ENCODE measurements around the gene POLR2A.
"Not testable (repeated sequence)": the region's sequence is repeated elsewhere in the genome, so short reads cannot be mapped to it uniquely, and the experiment has no call there.

The POLR2A gene

DNA sequence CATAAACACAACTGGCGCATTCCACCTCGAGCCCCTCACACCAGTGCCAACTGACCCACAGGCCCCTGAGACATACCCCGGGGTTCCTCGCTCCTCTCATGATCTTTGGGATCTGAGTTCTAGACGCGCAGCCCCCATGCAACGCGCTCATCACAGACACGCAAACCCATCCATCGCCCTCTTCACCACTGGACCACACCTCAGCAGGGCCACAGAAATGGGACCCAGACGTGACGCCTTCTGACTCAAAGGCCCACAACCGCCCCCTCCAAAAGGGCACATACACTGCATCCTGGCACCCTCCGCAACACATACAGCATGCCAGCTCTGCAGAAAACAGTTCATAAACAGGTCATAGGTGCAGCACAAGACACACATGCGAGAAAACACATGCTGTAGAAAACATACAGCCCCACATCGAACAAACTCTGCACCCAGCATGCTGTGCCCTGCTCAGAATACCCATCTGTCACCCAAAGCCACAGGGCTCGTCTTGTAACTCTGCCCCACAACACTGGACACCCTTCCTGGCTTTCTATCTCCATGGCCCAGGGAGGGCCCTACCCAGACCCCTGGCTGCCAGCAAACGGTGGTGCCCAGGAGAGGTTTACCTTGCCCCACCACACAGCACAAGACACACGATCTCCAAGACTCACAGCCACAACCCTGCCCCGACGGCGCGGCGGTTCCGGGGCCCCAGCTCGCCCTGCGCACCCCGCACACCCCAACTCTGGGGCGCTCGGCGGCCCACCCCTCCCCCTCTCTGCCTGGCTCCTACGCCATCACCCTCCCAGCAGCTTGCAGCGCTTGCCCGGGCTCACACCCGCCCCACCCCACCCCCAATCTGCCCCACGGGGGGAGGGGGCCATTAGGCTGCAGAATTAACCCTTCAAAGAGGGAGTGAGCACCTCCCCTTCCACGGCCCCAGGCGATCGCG lies 5.6 kb upstream of the POLR2A start:
- peak; percentile 62 for DNase-seq (ENCODE audit: low spot score)

DNA sequence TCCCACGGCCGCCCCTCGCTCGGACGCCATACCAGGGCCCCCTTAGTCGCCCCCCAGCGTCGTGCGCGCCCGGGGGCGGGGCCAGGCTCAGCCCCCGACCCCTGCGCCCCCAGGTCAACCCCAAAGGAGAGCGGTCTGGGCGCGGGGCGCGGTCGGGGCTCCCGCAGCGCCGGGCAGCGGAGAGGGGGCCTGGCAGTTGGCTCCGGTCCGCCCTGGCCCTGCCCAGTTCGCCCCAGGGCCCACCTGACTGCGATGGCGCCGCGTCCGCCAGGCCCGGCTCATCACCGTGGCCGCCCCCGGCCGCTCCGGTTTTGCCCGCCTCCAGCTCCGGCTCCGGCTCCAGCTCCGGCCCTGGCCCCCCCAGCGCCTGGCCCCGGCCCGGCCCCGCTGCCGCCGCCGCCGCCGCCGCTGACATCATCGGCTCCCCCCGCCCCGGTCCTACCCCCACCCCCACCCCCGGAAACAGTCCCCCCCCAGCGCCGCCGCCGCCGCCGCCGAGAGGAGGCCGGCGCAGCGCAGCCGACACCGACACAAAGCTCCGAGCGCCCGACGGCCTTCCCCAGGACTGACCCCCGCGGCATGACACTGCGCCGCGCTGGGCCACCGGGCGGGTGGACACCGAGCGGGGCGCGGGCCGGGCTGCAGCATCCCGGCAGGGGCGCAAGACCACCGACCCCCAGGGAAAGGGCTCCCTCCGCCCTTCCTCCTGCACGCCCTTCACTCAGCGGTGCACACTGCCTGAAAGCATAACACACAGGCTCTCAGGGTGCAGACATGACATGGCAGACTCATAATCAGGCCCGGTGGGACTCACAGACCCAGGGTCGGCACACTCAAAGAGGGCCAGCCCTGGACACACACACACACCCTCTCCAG lies 4.7 kb upstream of the POLR2A start, which contains the start of gene ZBTB4:
Gene ZBTB4 (minus strand): TSS at position 419 of the 876 bp plus-strand sequence. CDS start 12,830 bp downstream, outside the sequence.
- DNase-seq (ENCODE audit: low spot score) = peak; percentile 55

DNA sequence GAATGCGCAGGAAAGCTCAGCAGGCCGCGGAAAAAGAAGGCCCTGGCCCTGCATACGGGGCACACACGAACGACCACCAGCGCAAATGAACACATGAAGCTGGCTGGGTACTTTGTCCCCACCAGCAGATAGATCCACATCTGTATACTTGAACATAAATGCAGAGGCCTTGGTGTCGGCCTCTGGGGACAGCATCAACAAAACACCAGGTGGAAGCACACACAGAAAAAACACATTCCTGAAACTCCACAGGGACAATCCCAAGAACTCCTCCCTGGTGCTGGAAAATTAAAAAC lies 4.1 kb upstream of the POLR2A start:
- DNase-seq (ENCODE audit: low spot score) = no peak

DNA sequence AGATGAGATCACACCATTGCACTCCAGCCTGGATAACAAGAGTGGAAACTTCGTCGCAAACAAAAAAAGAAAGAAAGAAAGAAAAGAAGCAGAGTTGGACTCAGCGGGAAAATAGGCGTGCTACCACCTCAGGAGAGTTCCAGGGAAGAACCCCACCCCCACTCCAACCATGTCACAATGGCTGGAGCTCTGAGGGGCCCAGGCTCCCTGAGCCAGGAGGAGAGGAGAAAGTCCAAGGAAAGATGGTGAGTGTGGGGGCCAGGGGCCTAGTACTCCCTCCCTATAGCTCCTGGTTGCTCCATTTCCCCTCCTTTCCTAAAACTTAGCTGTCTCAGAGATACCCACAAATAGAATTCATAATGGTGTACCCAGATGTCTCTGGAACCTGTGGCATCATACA lies 2.9 kb upstream of the POLR2A start, which contains the start of gene SLC35G6:
Gene SLC35G6 (plus strand): TSS at position 172 of the 400 bp plus-strand sequence. CDS start 71 bp downstream, at position 243.
- not testable (repeated sequence) for DNase-seq (ENCODE audit: low spot score)

DNA sequence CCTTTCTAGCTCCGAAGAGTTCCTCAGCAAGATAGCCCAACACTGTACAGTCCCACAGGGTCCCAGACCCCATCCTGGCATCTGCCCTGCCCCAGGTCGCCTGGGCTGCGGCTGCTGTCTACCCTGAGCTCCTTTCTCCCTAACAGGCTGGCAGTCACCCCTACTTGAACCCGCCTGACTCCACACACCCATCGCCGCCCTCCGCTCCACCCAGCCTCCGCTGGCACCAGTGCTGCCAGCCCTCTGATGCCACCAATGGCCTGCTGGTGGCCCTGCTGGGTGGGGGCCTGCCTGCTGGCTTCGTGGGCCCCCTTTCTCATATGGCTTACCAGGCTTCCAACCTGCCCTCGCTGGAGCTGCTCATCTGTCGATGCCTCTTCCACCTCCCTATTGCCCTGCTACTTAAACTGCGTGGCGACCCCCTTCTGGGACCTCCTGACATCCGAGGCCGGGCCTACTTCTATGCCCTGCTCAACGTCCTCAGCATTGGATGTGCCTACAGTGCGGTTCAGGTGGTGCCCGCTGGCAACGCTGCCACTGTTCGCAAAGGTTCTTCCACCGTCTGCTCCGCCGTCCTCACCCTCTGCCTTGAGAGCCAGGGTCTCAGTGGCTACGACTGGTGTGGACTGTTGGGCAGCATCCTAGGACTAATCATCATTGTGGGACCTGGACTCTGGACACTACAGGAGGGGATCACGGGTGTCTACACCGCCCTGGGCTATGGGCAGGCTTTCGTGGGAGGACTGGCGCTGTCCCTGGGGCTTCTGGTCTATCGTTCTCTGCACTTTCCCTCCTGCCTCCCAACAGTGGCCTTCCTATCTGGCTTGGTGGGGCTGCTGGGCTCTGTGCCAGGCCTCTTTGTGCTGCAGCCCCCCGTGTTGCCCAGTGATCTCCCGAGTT lies 2.1 kb upstream of the POLR2A start:
- DNase-seq (ENCODE audit: low spot score) = not testable (repeated sequence)

DNA sequence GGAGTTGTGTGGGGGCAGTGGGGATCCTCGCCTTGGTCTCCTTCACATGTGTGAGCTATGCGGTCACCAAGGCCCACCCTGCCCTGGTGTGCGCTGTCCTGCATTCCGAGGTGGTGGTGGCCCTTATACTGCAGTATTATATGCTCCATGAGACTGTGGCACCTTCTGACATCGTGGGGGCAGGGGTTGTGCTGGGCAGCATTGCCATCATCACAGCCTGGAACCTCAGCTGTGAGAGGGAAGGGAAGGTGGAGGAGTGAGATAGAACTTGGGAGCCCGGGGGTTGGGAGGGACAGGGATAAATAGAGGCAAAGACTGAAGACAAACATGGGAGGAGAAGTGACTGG lies 1.5 kb upstream of the POLR2A start:
- DNase-seq (ENCODE audit: low spot score) = not testable (repeated sequence)

DNA sequence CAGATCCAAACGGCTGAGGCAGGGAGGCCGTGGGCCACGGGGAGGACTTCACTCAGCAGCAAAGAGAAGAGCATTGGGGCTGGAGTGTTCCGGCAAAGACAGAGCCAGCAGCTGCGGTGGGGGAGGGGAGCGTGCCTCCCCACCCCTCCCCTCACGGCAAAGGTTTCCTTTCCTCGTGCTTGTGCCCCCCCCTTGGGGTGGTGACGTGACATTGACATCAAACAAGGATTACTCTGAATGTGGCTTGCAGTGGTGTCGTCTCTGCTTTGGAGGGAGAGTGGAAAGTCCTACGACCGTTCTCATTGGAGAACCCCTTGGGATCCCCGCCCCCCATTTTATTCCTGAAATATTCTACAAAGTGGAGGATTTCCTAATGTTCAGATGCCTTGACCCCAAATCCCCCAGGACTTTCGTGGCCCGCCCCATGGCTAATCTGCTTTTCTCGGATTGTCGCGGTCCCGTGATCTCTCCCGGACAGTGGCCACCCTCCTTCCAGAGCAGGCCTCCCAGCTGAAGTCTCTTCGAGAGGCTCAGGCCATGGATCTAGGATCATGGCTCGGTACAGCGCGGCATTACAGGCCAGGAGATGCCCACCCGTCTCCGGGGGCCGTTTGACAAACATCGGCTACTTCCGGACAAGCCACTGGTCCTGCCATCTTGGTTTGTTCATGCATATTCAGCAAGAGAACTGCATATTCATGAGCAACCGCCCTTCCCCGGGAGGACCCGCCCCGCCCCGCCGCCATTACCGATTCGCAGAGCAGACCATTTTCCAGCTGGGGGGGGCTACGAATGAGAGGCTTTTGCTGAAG lies 705 bp upstream of the POLR2A start:
- peak; percentile 92 for DNase-seq (ENCODE audit: low spot score)

DNA sequence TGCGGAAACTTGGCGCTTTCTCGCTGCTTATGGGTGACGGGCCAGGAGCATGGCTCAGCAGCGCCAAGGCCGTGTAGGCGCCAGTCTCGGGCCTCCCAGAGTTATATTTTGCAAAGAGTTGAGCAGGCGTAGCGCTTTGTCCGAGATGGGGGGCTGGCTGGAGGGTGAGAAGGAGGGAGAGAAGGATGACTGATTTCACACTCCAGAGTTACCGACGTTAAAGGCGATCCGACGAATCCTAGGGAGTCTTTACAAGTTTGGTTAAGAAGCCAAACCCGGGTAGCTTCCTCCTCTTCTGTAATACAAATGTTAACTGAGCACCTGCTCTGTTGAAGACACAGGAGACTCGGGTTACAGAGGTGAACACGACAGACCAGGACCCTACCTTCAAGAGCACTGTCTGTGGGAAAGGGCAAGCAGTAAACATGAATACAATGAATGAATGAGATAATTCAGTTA lies 782 bp downstream of the POLR2A start:
- DNase-seq (ENCODE audit: low spot score) = peak; percentile 17

DNA sequence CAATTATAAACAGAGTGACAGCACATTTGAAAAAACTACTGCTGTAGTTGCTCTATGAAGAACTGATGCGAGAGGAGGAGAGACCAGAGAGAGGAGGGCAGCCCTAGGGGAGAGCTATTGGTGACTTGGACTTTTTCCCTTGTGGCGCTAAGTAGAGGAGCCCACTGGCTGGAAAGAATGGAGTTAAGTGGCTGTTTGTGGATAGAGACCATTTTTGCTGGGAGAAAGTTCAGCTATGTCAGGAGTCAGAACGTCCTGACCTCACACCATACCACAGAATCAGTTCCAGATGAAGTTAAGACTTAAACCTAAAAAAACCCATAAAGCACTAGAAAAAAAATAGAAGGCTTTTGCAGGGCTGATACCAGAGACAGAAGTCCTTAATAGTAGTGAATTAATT lies 2.0 kb downstream of the POLR2A start:
- no peak for DNase-seq (ENCODE audit: low spot score)

DNA sequence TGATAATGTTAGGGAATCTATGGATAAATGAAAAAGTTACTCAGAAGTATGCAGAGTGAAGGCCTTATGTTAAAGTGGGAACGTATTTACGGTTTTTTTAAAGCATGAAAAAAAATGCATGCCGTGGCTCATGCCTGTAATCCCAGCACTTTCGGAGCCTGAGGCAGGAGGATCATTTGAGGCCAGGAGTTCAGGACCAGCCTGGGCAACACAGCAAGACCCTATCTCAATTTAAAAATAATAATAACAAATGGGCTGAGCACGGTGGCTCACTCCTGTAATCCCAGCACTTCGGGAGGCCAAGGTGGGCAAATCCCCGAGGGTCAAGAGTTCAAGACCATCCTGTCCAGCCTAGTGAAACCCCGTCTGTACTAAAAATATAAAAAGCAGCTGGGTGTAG lies 6.0 kb downstream of the POLR2A start:
- DNase-seq (ENCODE audit: low spot score) = no peak

DNA sequence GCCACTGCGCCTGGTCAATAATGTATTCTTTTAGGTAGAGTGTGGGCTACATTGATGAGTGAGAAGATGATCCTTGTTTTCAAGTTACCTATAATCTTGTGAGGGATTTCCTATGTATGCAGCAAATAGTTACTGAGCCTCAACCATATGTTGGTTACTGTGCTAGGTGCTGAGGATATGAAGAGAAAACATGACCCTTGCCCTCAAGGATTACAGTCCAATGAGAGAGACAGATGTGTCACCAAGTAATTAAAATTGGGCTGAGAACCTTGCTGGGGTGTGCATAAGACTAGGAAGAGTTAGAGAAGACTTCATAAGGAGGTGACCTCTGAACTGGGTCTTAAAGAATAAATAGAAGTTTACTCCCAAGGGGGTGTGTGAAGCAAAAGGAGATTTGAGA lies 7.4 kb downstream of the POLR2A start:
- no peak for DNase-seq (ENCODE audit: low spot score)

DNA sequence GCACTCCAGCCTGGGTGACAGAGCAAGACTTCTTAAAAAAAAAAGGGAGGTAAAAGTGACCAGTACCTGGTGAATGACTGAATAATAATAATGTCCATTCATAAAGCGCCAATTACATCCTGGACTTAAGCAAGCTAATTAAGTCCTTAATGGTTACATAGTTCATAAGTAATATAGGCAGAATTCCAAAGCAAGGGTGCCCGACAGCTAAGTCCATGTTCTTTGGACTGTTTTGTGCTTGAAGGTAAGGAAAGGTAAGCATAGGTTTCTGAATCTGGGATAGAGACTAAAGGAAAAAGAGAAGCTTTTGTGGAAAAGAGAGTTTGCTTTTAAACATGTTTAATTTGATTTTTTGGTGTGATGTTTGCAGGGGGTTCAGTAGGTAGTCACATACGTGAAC lies 9.8 kb downstream of the POLR2A start:
- no peak for DNase-seq (ENCODE audit: low spot score)

DNA sequence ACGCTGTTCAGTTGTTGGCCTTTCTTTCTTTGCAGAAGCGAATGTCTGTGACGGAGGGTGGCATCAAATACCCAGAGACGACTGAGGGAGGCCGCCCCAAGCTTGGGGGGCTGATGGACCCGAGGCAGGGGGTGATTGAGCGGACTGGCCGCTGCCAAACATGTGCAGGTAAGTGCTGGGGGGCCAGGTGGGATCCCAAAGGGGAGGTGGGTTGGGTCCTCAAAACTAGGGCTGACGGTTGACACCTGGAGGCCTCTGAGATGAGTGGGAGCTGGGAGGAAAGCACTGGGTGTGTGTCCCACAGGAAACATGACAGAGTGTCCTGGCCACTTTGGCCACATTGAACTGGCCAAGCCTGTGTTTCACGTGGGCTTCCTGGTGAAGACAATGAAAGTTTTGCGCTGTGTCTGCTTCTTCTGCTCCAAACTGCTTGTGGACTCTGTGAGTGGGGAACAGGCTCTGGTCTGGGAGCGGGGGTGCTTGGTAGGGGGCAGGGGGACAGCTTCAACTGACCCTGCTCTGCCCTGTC lies 11.8 kb downstream of the POLR2A start:
- DNase-seq (ENCODE audit: low spot score) = no peak

DNA sequence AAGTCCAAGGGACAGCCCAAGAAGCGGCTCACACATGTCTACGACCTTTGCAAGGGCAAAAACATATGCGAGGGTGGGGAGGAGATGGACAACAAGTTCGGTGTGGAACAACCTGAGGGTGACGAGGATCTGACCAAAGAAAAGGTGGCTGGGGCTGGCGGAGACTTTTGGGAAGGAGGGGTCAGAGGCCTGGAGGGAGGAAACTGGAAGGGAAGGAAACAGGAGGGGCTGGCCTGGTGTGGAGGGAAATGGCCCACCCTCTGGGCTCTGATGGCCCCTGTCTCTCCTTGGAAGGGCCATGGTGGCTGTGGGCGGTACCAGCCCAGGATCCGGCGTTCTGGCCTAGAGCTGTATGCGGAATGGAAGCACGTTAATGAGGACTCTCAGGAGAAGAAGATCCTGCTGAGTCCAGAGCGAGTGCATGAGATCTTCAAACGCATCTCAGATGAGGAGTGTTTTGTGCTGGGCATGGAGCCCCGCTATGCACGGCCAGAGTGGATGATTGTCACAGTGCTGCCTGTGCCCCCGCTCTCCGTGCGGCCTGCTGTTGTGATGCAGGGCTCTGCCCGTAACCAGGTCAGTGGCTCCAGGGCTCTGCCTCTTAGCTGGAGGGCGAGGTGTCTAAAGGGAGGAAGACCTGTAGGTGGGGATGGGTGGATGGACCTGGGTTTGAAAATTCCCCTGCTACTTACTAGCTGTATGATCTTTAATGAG lies 12.5 kb downstream of the POLR2A start:
- no peak for DNase-seq (ENCODE audit: low spot score)

DNA sequence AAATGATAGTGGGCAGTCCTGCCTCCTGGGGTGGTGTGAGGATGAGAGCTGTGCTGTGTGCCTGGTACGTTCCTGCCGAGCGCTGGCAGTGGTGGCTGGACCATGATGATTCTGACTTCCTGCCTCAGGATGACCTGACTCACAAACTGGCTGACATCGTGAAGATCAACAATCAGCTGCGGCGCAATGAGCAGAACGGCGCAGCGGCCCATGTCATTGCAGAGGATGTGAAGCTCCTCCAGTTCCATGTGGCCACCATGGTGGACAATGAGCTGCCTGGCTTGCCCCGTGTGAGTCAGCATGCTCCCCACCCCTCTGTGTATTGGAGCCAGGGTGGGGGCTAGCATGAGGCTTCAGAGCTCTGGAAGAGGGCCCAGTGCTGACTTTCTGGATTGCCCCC lies 13.1 kb downstream of the POLR2A start:
- DNase-seq (ENCODE audit: low spot score) = no peak

DNA sequence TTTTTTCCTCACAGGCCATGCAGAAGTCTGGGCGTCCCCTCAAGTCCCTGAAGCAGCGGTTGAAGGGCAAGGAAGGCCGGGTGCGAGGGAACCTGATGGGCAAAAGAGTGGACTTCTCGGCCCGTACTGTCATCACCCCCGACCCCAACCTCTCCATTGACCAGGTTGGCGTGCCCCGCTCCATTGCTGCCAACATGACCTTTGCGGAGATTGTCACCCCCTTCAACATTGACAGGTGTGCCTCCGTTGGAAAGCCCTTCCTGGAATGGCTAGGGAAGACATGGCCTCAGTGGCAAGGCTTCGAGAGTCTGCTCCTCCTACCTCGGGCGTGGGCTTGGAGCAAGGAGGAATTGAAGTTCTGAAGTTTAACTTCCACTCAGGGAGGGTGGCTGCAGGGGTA lies 13.5 kb downstream of the POLR2A start:
- DNase-seq (ENCODE audit: low spot score) = no peak

DNA sequence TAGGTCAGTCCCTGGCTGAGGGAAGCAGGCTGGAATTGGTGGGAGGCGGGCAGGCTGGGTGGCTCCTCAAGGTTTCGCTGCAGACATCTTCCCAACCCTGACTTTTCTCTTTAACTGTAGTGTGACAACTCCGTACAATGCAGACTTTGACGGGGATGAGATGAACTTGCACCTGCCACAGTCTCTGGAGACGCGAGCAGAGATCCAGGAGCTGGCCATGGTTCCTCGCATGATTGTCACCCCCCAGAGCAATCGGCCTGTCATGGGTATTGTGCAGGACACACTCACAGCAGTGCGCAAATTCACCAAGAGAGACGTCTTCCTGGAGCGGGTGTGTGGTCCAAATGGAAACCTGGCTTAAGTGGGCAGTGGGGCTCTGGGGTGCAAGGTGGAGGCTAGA lies 15.0 kb downstream of the POLR2A start:
- DNase-seq (ENCODE audit: low spot score) = no peak

DNA sequence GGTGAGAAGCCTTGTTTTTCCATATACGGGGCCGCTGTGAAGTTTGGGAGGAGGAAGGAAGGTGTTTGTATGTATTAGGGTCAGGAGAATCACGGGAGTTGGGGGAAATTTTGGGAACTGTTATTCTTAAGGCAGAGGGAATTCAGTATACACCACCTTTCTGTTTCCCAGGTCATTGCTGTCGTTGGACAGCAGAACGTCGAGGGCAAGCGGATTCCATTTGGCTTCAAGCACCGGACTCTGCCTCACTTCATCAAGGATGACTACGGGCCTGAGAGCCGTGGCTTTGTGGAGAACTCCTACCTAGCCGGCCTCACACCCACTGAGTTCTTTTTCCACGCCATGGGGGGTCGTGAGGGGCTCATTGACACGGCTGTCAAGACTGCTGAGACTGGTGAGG lies 17.6 kb downstream of the POLR2A start:
- DNase-seq (ENCODE audit: low spot score) = no peak

DNA sequence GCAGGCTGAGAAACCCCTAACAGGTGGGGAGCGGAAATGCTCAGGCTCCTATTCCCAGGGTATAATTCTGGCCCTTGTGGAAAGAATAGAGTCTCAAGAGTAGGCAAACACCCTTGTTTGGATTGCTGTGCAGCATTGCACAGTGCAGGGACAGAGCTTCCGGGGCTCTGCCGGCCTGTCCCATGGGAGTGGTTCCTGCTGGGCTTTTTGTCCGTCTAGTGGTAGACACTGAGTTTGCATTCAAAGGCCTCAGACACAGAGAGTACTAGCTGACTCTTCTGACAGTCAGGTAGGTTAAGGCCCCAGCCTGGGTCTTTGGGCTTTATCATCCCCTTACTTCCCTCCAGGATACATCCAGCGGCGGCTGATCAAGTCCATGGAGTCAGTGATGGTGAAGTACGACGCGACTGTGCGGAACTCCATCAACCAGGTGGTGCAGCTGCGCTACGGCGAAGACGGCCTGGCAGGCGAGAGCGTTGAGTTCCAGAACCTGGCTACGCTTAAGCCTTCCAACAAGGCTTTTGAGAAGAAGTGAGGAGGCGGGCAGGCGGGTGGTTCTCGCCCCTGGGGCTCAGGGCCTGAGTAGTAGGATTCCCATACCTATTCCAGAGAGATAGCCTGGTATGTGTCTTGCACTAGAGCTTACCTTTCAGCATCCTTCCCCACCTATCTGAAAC lies 18.1 kb downstream of the POLR2A start:
- no peak for DNase-seq (ENCODE audit: low spot score)
